ENCODE data around the gene RUFY3.
"Not testable (repeated sequence)": the region's sequence is repeated elsewhere in the genome, so short reads cannot be mapped to it uniquely, and the experiment has no call there.

Gene RUFY3

DNA sequence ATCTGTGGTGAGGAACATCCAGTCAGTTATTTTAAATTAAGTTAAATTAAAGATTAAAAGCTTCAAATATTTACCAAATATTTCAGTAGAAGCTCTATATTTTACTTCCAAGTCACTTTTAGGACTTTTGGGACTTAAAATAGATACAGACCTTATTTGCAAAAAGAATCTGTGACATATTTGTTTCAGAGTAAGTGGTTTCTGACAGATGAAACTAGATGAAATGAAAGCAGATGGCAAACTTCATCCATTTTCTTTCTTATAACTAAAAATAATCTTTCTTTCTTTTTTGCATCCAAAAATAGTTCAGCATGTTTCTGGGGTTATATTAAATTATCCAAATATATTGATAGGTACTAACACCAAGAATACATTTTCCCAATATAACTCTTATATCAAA is 40.1 kb upstream of the RUFY3 start:
- DNase-seq (ENCODE audit: insufficient read length, low spot score) = no peak
- TF ChIP-seq, protein P1, sequence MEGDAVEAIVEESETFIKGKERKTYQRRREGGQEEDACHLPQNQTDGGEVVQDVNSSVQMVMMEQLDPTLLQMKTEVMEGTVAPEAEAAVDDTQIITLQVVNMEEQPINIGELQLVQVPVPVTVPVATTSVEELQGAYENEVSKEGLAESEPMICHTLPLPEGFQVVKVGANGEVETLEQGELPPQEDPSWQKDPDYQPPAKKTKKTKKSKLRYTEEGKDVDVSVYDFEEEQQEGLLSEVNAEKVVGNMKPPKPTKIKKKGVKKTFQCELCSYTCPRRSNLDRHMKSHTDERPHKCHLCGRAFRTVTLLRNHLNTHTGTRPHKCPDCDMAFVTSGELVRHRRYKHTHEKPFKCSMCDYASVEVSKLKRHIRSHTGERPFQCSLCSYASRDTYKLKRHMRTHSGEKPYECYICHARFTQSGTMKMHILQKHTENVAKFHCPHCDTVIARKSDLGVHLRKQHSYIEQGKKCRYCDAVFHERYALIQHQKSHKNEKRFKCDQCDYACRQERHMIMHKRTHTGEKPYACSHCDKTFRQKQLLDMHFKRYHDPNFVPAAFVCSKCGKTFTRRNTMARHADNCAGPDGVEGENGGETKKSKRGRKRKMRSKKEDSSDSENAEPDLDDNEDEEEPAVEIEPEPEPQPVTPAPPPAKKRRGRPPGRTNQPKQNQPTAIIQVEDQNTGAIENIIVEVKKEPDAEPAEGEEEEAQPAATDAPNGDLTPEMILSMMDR (IDR thresholded peaks at IDR 0.05; ENCODE audit: insufficient read depth, missing control alignments) = no peak
- FAIRE-seq = no peak

GRCh38 chr4:70682142-70682541 is 39.6 kb upstream of the RUFY3 start:
- not testable (repeated sequence) for DNase-seq (ENCODE audit: insufficient read length, low spot score); FAIRE-seq

DNA sequence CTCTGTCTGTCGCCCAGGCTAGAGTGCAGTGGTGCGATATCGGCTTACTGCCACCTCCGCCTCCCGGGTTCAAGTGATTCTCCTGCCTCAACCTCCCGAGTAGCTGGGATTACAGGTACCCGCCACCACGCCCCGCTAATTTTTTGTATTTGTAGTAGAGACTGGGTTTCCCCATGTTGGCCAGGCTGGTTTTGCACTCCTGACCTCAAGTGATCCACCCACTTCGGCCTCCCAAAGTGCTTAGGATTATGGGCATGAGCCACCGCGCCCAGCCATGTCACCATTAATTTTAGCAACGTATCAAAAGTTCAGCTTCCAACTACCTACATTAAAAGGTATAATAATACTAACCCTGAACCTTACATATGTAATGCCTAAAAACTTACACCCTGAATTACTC is 34.4 kb upstream of the RUFY3 start:
- TF ChIP-seq, protein P1 (IDR thresholded peaks at IDR 0.05; ENCODE audit: insufficient read depth, missing control alignments) = no peak
- DNase-seq (ENCODE audit: insufficient read length, low spot score) (no peak), FAIRE-seq (no peak)

GRCh38 chr4:70687821-70688794 is 33.7 kb upstream of the RUFY3 start, which contains the start of gene UTP3:
UTP3 (plus strand) TSS chr4:70688532; CDS start chr4:70688678, 146 bp downstream.
- FAIRE-seq = peak; percentile 41
- peak; percentile 73 for DNase-seq (ENCODE audit: insufficient read length, low spot score)
- TF ChIP-seq, protein P1 (IDR thresholded peaks at IDR 0.05; ENCODE audit: insufficient read depth, missing control alignments) = peak; percentile 94

DNA sequence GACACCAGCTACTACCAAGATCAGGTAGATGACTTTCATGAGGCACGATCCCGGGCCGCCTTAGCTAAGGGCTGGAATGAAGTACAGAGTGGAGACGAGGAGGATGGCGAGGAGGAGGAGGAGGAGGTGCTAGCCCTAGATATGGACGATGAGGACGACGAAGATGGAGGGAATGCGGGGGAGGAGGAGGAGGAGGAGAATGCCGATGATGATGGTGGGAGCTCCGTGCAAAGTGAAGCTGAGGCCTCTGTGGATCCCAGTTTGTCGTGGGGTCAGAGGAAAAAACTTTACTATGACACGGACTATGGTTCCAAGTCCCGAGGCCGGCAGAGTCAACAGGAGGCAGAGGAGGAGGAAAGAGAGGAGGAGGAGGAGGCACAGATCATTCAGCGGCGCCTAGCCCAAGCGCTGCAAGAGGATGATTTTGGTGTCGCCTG is 33.0 kb upstream of the RUFY3 start:
- no peak for DNase-seq (ENCODE audit: insufficient read length, low spot score)
- TF ChIP-seq, protein P1 (IDR thresholded peaks at IDR 0.05; ENCODE audit: insufficient read depth, missing control alignments) = no peak

GRCh38 chr4:70691661-70692060 is 30.1 kb upstream of the RUFY3 start:
- no peak for DNase-seq (ENCODE audit: insufficient read length, low spot score)
- TF ChIP-seq, protein P1 (IDR thresholded peaks at IDR 0.05; ENCODE audit: insufficient read depth, missing control alignments) = no peak
- FAIRE-seq = no peak

More for the DNA sequence above, 33.0 kb upstream of the RUFY3 start:
- FAIRE-seq = no peak

GRCh38 chr4:70694633-70695032 is 27.1 kb upstream of the RUFY3 start:
- not testable (repeated sequence) for DNase-seq (ENCODE audit: insufficient read length, low spot score); FAIRE-seq

DNA sequence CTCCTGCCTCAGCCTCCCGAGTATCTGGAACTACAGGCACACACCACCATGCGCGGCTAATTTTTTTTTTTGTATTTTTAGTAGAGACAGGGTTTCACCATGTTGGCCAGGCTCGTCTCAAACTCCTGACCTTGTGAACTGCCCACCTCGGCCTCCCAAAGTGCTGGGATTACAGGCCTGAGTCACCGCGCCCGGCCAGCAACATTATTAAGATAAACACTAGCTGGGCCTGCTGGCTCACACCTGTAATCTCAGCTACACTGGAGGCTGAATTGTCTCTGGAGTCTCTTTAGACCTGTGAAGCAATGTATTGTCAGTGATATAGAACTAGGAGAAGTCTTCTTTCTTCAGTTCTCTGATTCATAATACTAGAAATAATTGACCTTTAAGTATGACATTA is 23.3 kb upstream of the RUFY3 start:
- not testable (repeated sequence) for DNase-seq (ENCODE audit: insufficient read length, low spot score); FAIRE-seq

Measured in D721Med (cell line).